GM23338 (cell line): ENCODE data around the gene RAD21L1. TPM values are rescaled to one million over a fixed set of nuclear protein-coding genes. Genes with fewer than 3 reads are reported as not detected.

Experiments
- ATAC-seq: fragments of 200-7000 bp; cut with Tn5 transposase; 3 replicates; pipeline ENCODE4 v1.9.1; 2020
- DNase-seq: peaks from one replicate; pipeline ENCODE4 v3.0.0-alpha.2; 2015; ENCODE audit warnings: low spot score
- H2AFZ ChIP-seq: fragments of 200-600 bp; sonication (generic); 2 replicates; pipeline ENCODE4 v1.8.0; 2016; ENCODE audit warnings: antibody characterized with exemption, mild to moderate bottlenecking, moderate library complexity
- H3F3A ChIP-seq: fragments of 200-600 bp; sonication (generic); replicated peaks from 2 replicates; pipeline ENCODE4 v1.8.0; 2017; ENCODE audit warnings: antibody characterized with exemption, mixed run types, low read depth
- H3K27ac ChIP-seq: fragments of 200-600 bp; sonication (generic); 2 replicates; pipeline ENCODE4 v1.6.1; 2016; ENCODE audit warnings: low read depth
- H3K27me3 ChIP-seq: fragments of 200-600 bp; sonication (generic); 2 replicates; pipeline ENCODE4 v1.8.0; 2016; ENCODE audit warnings: mild to moderate bottlenecking, mixed run types, moderate library complexity; ENCODE audit not compliant: insufficient read depth
- H3K36me3 ChIP-seq: fragments of 200-600 bp; sonication (generic); 2 replicates; pipeline ENCODE4 v1.8.0; 2016; ENCODE audit warnings: mild to moderate bottlenecking; ENCODE audit not compliant: insufficient read depth
- H3K4me1 ChIP-seq: fragments of 200-600 bp; sonication (generic); 2 replicates; pipeline ENCODE4 v1.8.0; 2016; ENCODE audit warnings: mild to moderate bottlenecking, moderate library complexity; ENCODE audit not compliant: insufficient read depth
- H3K4me2 ChIP-seq: fragments of 200-600 bp; sonication (generic); 2 replicates; pipeline ENCODE4 v1.7.1; 2017; ENCODE audit warnings: mixed run types
- H3K4me3 ChIP-seq: fragments of 200-600 bp; sonication (generic); 2 replicates; pipeline ENCODE4 v1.6.1; 2016; ENCODE audit warnings: mixed run types
- H3K79me2 ChIP-seq: fragments of 200-600 bp; sonication (generic); replicated peaks from 2 replicates; pipeline ENCODE4 v1.8.0; 2017; ENCODE audit warnings: mild to moderate bottlenecking; ENCODE audit not compliant: insufficient read depth
- H3K9me2 ChIP-seq: fragments of 200-600 bp; sonication (generic); 2 replicates; pipeline ENCODE4 v1.8.0; 2017; ENCODE audit not compliant: insufficient read depth
- H4K20me1 ChIP-seq: fragments of 200-600 bp; sonication (generic); replicated peaks from 2 replicates; pipeline ENCODE4 v1.8.0; 2017; ENCODE audit warnings: mild to moderate bottlenecking; ENCODE audit not compliant: insufficient read depth
- H3K27ac Mint-ChIP-seq: 2 replicates; pipeline ENCODE4 v1.8.0; 2020; ENCODE audit warnings: inconsistent platforms, mild to moderate bottlenecking, moderate library complexity, mixed read lengths
- H3K27me3 Mint-ChIP-seq: 3 replicates; pipeline ENCODE4 v1.8.0; 2022; ENCODE audit warnings: low read depth, mild to moderate bottlenecking, moderate library complexity, mixed read lengths, inconsistent platforms; ENCODE audit not compliant: insufficient read depth, poor library complexity
- H3K36me3 Mint-ChIP-seq: 3 replicates; pipeline ENCODE4 v1.8.0; 2021; ENCODE audit warnings: low read depth, mild to moderate bottlenecking, inconsistent platforms, moderate library complexity, mixed read lengths
- H3K4me1 Mint-ChIP-seq: 3 replicates; pipeline ENCODE4 v1.8.0; 2020; ENCODE audit warnings: mild to moderate bottlenecking, inconsistent platforms, mixed read lengths
- H3K4me3 Mint-ChIP-seq: 3 replicates; pipeline ENCODE4 v1.8.0; 2021; ENCODE audit warnings: moderate library complexity, mild to moderate bottlenecking, inconsistent platforms, mixed read lengths
- H3K9me3 Mint-ChIP-seq: 3 replicates; pipeline ENCODE4 v1.8.0; 2020; ENCODE audit warnings: moderate library complexity, mild to moderate bottlenecking, inconsistent platforms, mixed read lengths
- CREB1 ChIP-seq: fragments of 250-450 bp; sonication (Bioruptor Pico); IDR thresholded peaks from 2 replicates; pipeline ENCODE4 v1.5.0; 2020; ENCODE audit warnings: low read depth, mild to moderate bottlenecking, moderate library complexity
- EZH2 ChIP-seq: fragments of 200-600 bp; sonication (generic); IDR thresholded peaks from one replicate; pipeline ENCODE4 v1.8.0; 2017; ENCODE audit warnings: antibody characterized with exemption, mild to moderate bottlenecking, low read depth; ENCODE audit not compliant: unreplicated experiment
- EZH2phosphoT487 ChIP-seq: fragments of 200-600 bp; sonication (generic); IDR thresholded peaks from one replicate; pipeline ENCODE4 v1.8.1; 2018; ENCODE audit warnings: antibody characterized with exemption; ENCODE audit not compliant: unreplicated experiment
- JUNB ChIP-seq: IDR thresholded peaks from one replicate; pipeline ENCODE4 v1.6.1; 2016; ENCODE audit warnings: antibody characterized with exemption; ENCODE audit not compliant: unreplicated experiment
- NANOG ChIP-seq: IDR thresholded peaks from 2 replicates; pipeline ENCODE4 v1.6.1; 2016; ENCODE audit warnings: antibody characterized with exemption, borderline replicate concordance
- POLR2AphosphoS5 ChIP-seq: IDR thresholded peaks from 2 replicates; pipeline ENCODE4 v1.6.1; 2016; ENCODE audit warnings: antibody characterized with exemption, low read depth
- STAT1 ChIP-seq: IDR thresholded peaks from one replicate; pipeline ENCODE4 v1.6.1; 2016; ENCODE audit warnings: antibody characterized with exemption; ENCODE audit not compliant: unreplicated experiment
- ZNF114 ChIP-seq: fragments of 250-450 bp; sonication (Bioruptor Pico); IDR thresholded peaks from 2 replicates; pipeline ENCODE4 v1.5.0; 2020; ENCODE audit warnings: mild to moderate bottlenecking, moderate library complexity
- ZNF331 ChIP-seq: fragments of 250-450 bp; sonication (Bioruptor Pico); IDR thresholded peaks from 2 replicates; pipeline ENCODE4 v1.5.0; 2020; ENCODE audit warnings: low read depth, mild to moderate bottlenecking, moderate library complexity
- polyA plus RNA-seq: library from polyadenylated mRNA; unstranded; fragments of >200 nt; fragmentation: Nextera tagmentation; extraction: Ambion mirVana; gene quantifications from 2 replicates; pipeline ENCODE4 v1.2.1, GENCODE V29; 2016
- total RNA-seq: library from RNA; depleted of rRNA; stranded (reverse); fragments of >200 nt; shearing (Covaris generic); gene quantifications from 2 replicates; pipeline ENCODE4 v1.2.3, GENCODE V29; 2014
- TF ChIP-seq, protein P1 (sequence below): IDR thresholded peaks from 2 replicates; pipeline ENCODE4 v1.6.1; 2016; ENCODE audit warnings: antibody characterized with exemption
- TF ChIP-seq, protein P2 (sequence below), 2 experiments: fragments of 200-600 bp in 1 of 2; sonication (generic) in 1 of 2; conservative IDR thresholded peaks; 2 replicates each; pipeline versions ENCODE4 v1.5.1 to v1.6.1; 2016 to 2017; ENCODE audit warnings: antibody characterized with exemption in 2 of 2, low read depth in 2 of 2, mild to moderate bottlenecking in 2 of 2, moderate library complexity in 1 of 2
- TF ChIP-seq, protein P3 (sequence below): IDR thresholded peaks from one replicate; pipeline ENCODE4 v1.6.1; 2018; ENCODE audit warnings: antibody characterized with exemption; ENCODE audit not compliant: unreplicated experiment
- TF ChIP-seq, protein P4 (sequence below): fragments of 250-450 bp; sonication (Bioruptor Pico); IDR thresholded peaks from 2 replicates; pipeline ENCODE4 v1.5.0; 2020; ENCODE audit warnings: mild to moderate bottlenecking, moderate library complexity

RAD21L1 gene
- total and polyA plus RNA-seq, 2 experiments from 2014 or later: 0.10 to 0.95 TPM

DNA sequence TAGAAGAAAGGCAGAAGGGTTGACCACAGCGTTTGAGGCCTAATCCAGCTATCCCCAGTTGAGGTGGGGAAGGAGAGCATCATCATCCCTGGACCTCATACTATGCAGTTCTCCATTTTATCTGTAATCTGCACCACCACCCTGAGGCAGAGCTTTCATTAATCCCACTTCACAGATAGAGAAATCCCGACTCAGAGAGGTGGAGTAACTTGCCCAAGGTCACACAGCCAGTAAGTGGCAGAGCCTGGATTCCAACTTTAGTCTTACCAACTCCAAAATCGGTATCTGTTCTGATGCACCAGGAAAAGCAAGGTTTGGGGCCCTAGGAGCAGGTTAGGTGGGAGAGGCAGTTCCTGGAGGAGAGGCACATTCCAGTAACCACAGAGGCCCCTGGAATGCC is 47.7 kb upstream of the RAD21L1 start:
- Mint-ChIP-seq H3K4me3 (no peak overlapping the region), H3K9me3 (no peaks in the 10 kb centered on the region), H3K27me3 (peaks cover 10% of the 10 kb centered on the region), H3K27ac (no peak overlapping the region), H3K4me1 (peaks cover 18% of the 10 kb centered on the region), H3K36me3 (peaks cover 2% of the 10 kb centered on the region; the same call in 1 of the 3 replicates)
- H3K79me2 ChIP-seq: no peaks in the 10 kb centered on the region
- no peak for ATAC-seq
- H3K27me3 ChIP-seq: peaks cover 8% of the 10 kb centered on the region
- TF ChIP-seq STAT1: no peak
- TF ChIP-seq, protein P1, sequence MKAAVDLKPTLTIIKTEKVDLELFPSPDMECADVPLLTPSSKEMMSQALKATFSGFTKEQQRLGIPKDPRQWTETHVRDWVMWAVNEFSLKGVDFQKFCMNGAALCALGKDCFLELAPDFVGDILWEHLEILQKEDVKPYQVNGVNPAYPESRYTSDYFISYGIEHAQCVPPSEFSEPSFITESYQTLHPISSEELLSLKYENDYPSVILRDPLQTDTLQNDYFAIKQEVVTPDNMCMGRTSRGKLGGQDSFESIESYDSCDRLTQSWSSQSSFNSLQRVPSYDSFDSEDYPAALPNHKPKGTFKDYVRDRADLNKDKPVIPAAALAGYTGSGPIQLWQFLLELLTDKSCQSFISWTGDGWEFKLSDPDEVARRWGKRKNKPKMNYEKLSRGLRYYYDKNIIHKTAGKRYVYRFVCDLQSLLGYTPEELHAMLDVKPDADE: no peak
- TF ChIP-seq, protein P2, sequence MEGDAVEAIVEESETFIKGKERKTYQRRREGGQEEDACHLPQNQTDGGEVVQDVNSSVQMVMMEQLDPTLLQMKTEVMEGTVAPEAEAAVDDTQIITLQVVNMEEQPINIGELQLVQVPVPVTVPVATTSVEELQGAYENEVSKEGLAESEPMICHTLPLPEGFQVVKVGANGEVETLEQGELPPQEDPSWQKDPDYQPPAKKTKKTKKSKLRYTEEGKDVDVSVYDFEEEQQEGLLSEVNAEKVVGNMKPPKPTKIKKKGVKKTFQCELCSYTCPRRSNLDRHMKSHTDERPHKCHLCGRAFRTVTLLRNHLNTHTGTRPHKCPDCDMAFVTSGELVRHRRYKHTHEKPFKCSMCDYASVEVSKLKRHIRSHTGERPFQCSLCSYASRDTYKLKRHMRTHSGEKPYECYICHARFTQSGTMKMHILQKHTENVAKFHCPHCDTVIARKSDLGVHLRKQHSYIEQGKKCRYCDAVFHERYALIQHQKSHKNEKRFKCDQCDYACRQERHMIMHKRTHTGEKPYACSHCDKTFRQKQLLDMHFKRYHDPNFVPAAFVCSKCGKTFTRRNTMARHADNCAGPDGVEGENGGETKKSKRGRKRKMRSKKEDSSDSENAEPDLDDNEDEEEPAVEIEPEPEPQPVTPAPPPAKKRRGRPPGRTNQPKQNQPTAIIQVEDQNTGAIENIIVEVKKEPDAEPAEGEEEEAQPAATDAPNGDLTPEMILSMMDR (conservative IDR thresholded peaks at IDR 0.05; ENCODE audit: low read depth in 2 of 2): no peak
- TF ChIP-seq POLR2AphosphoS5: no peak
- TF ChIP-seq, protein P3, sequence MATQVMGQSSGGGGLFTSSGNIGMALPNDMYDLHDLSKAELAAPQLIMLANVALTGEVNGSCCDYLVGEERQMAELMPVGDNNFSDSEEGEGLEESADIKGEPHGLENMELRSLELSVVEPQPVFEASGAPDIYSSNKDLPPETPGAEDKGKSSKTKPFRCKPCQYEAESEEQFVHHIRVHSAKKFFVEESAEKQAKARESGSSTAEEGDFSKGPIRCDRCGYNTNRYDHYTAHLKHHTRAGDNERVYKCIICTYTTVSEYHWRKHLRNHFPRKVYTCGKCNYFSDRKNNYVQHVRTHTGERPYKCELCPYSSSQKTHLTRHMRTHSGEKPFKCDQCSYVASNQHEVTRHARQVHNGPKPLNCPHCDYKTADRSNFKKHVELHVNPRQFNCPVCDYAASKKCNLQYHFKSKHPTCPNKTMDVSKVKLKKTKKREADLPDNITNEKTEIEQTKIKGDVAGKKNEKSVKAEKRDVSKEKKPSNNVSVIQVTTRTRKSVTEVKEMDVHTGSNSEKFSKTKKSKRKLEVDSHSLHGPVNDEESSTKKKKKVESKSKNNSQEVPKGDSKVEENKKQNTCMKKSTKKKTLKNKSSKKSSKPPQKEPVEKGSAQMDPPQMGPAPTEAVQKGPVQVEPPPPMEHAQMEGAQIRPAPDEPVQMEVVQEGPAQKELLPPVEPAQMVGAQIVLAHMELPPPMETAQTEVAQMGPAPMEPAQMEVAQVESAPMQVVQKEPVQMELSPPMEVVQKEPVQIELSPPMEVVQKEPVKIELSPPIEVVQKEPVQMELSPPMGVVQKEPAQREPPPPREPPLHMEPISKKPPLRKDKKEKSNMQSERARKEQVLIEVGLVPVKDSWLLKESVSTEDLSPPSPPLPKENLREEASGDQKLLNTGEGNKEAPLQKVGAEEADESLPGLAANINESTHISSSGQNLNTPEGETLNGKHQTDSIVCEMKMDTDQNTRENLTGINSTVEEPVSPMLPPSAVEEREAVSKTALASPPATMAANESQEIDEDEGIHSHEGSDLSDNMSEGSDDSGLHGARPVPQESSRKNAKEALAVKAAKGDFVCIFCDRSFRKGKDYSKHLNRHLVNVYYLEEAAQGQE: no peak
- no peak for TF ChIP-seq EZH2
- TF ChIP-seq CREB1 (CRISPR knock-in tag): no peak
- TF ChIP-seq ZNF331 (CRISPR knock-in tag): no peak
- TF ChIP-seq JUNB: no peak
- TF ChIP-seq NANOG: no peak
- TF ChIP-seq, protein P4, sequence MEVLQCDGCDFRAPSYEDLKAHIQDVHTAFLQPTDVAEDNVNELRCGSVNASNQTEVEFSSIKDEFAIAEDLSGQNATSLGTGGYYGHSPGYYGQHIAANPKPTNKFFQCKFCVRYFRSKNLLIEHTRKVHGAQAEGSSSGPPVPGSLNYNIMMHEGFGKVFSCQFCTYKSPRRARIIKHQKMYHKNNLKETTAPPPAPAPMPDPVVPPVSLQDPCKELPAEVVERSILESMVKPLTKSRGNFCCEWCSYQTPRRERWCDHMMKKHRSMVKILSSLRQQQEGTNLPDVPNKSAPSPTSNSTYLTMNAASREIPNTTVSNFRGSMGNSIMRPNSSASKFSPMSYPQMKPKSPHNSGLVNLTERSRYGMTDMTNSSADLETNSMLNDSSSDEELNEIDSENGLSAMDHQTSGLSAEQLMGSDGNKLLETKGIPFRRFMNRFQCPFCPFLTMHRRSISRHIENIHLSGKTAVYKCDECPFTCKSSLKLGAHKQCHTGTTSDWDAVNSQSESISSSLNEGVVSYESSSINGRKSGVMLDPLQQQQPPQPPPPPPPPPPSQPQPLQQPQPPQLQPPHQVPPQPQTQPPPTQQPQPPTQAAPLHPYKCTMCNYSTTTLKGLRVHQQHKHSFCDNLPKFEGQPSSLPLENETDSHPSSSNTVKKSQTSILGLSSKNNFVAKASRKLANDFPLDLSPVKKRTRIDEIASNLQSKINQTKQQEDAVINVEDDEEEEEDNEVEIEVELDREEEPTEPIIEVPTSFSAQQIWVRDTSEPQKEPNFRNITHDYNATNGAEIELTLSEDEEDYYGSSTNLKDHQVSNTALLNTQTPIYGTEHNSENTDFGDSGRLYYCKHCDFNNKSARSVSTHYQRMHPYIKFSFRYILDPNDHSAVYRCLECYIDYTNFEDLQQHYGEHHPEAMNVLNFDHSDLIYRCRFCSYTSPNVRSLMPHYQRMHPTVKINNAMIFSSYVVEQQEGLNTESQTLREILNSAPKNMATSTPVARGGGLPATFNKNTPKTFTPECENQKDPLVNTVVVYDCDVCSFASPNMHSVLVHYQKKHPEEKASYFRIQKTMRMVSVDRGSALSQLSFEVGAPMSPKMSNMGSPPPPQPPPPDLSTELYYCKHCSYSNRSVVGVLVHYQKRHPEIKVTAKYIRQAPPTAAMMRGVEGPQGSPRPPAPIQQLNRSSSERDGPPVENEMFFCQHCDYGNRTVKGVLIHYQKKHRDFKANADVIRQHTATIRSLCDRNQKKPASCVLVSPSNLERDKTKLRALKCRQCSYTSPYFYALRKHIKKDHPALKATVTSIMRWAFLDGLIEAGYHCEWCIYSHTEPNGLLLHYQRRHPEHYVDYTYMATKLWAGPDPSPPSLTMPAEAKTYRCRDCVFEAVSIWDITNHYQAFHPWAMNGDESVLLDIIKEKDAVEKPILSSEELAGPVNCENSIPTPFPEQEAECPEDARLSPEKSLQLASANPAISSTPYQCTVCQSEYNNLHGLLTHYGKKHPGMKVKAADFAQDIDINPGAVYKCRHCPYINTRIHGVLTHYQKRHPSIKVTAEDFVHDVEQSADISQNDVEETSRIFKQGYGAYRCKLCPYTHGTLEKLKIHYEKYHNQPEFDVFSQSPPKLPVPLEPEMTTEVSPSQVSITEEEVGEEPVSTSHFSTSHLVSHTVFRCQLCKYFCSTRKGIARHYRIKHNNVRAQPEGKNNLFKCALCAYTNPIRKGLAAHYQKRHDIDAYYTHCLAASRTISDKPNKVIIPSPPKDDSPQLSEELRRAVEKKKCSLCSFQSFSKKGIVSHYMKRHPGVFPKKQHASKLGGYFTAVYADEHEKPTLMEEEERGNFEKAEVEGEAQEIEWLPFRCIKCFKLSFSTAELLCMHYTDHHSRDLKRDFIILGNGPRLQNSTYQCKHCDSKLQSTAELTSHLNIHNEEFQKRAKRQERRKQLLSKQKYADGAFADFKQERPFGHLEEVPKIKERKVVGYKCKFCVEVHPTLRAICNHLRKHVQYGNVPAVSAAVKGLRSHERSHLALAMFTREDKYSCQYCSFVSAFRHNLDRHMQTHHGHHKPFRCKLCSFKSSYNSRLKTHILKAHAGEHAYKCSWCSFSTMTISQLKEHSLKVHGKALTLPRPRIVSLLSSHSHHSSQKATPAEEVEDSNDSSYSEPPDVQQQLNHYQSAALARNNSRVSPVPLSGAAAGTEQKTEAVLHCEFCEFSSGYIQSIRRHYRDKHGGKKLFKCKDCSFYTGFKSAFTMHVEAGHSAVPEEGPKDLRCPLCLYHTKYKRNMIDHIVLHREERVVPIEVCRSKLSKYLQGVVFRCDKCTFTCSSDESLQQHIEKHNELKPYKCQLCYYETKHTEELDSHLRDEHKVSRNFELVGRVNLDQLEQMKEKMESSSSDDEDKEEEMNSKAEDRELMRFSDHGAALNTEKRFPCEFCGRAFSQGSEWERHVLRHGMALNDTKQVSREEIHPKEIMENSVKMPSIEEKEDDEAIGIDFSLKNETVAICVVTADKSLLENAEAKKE: no peak
- TF ChIP-seq ZNF114 (CRISPR knock-in tag): no peak
- no peak for TF ChIP-seq EZH2phosphoT487
- H3K4me3 ChIP-seq: no peak overlapping the region
- no peak overlapping the region for H2AFZ ChIP-seq
- no peaks in the 10 kb centered on the region for H3K36me3 ChIP-seq
- no peak overlapping the region for H3K27ac ChIP-seq
- no peaks in the 10 kb centered on the region for H3K9me2 ChIP-seq
- no peaks in the 10 kb centered on the region; the same call in 1 of the 2 replicates for H4K20me1 ChIP-seq
- DNase-seq: no peak
- H3K4me1 ChIP-seq: peaks cover 9% of the 10 kb centered on the region; the same call in 1 of the 2 replicates
- H3F3A ChIP-seq: no peaks in the 10 kb centered on the region
- no peak overlapping the region for H3K4me2 ChIP-seq
